SK-N-SH (cell line): Measurements from ENCODE around the gene SARDH. TPM values are rescaled to one million over a fixed set of nuclear protein-coding genes. Genes with fewer than 3 reads are reported as not detected.

ENCODE experiments used
- CTCF ChIA-PET: fragments of 300-600, 350-600 bp; formaldehyde crosslinking; extraction: SDS; loops from one replicate; lab custom pipeline; 2021; lab: Yijun Ruan, JAX
- POLR2A ChIA-PET: fragments of 350-600 bp; sonication (Branson Sonifier 250); formaldehyde crosslinking; extraction: SDS; loops from one replicate; lab custom pipeline; 2020; ENCODE audit warnings: antibody characterized with exemption, inconsistent platforms; lab: Yijun Ruan, JAX
- DNase-seq: peaks from one replicate; pipeline ENCODE4 v3.0.0; 2012
- H2AFZ ChIP-seq: fragments of 200-600 bp; sonication (generic); 2 replicates; pipeline ENCODE4 v1.8.1; 2016; ENCODE audit warnings: antibody characterized with exemption, mild to moderate bottlenecking, low read depth
- H3F3A ChIP-seq: fragments of 200-600 bp; sonication (generic); replicated peaks from 2 replicates; pipeline ENCODE3; 2016; ENCODE audit warnings: antibody characterized with exemption, mild to moderate bottlenecking; ENCODE audit not compliant: insufficient read depth
- H3K27ac ChIP-seq, 2 experiments: fragments of 200-500 bp in 1 of 2; fragments of 200-600 bp in 1 of 2; sonication (Bioruptor generic) in 1 of 2; sonication (generic), shearing (Covaris generic) in 1 of 2; 2 replicates each; pipeline versions ENCODE4 v1.5.1 to v1.6.1; 2014 to 2016; ENCODE audit warnings: low read depth in 2 of 2, inconsistent platforms in 1 of 2, low read length in 1 of 2, mild to moderate bottlenecking in 1 of 2, mixed read lengths in 1 of 2
- H3K27me3 ChIP-seq: fragments of 200-600 bp; sonication (generic), shearing (Covaris generic); 2 replicates; pipeline ENCODE4 v1.6.1; 2016; ENCODE audit warnings: mixed run types; ENCODE audit not compliant: insufficient read depth
- H3K36me3 ChIP-seq, 2 experiments: fragments of 200-500 bp in 1 of 2; fragments of 200-600 bp in 1 of 2; sonication (Bioruptor generic) in 1 of 2; sonication (generic) in 1 of 2; replicated peaks in 1 of 2; 2 replicates each; pipeline versions ENCODE3 to v1.5.1; 2014 to 2016; ENCODE audit warnings: low read length in 1 of 2, mild to moderate bottlenecking in 1 of 2; ENCODE audit not compliant: insufficient read depth in 2 of 2, control insufficient read depth in 1 of 2
- H3K4me1 ChIP-seq, 2 experiments: fragments of 200-500 bp in 1 of 2; fragments of 200-600 bp in 1 of 2; sonication (Bioruptor generic) in 1 of 2; sonication (generic), shearing (Covaris generic) in 1 of 2; 2 replicates each; pipeline versions ENCODE4 v1.5.1 to v1.6.1; 2014 to 2016; ENCODE audit warnings: low read depth in 1 of 2, low read length in 1 of 2, mixed run types in 1 of 2; ENCODE audit not compliant: insufficient read depth in 2 of 2, control insufficient read depth in 1 of 2
- H3K4me2 ChIP-seq: fragments of 200-600 bp; sonication (generic), shearing (Covaris generic); 2 replicates; pipeline ENCODE4 v1.6.1; 2017; ENCODE audit warnings: mixed run types
- H3K4me3 ChIP-seq, 2 experiments: fragments of 200-500 bp in 1 of 2; fragments of 200-600 bp in 1 of 2; sonication (Bioruptor generic) in 1 of 2; sonication (generic), shearing (Covaris generic) in 1 of 2; 2 replicates each; pipeline versions ENCODE4 v1.5.1 to v1.8.1; 2014 to 2016; ENCODE audit warnings: low read depth in 2 of 2, inconsistent platforms in 1 of 2, low read length in 1 of 2, mild to moderate bottlenecking in 1 of 2, mixed read lengths in 1 of 2, moderate library complexity in 1 of 2
- H3K79me2 ChIP-seq: fragments of 200-600 bp; sonication (generic); 2 replicates; pipeline ENCODE4 v1.8.1; 2017; ENCODE audit warnings: mild to moderate bottlenecking; ENCODE audit not compliant: insufficient read depth
- H3K9ac ChIP-seq: fragments of 200-600 bp; sonication (generic); 2 replicates; pipeline ENCODE4 v1.6.1; 2017; ENCODE audit warnings: mixed run types
- H3K9me2 ChIP-seq: fragments of 200-600 bp; sonication (generic); 2 replicates; pipeline ENCODE4 v1.6.1; 2017; ENCODE audit warnings: mixed run types
- H3K9me3 ChIP-seq: fragments of 200-600 bp; sonication (generic); 2 replicates; pipeline ENCODE4 v1.6.1; 2017; ENCODE audit warnings: mixed run types, mild to moderate bottlenecking, moderate library complexity
- H4K20me1 ChIP-seq: fragments of 200-600 bp; sonication (generic); 2 replicates; pipeline ENCODE4 v1.6.1; 2017; ENCODE audit warnings: mild to moderate bottlenecking, mixed run types; ENCODE audit not compliant: insufficient read depth
- CHD2 ChIP-seq: fragments of 150-350 bp; IDR thresholded peaks from 2 replicates; pipeline ENCODE4 v1.6.1; 2018; ENCODE audit warnings: low read length; ENCODE audit not compliant: partially characterized antibody
- EP300 ChIP-seq, 2 experiments: IDR thresholded peaks; 2 replicates each; pipeline versions ENCODE4 v1.4.0 to v1.6.1; 2012; ENCODE audit warnings: borderline replicate concordance in 1 of 2, low read depth in 1 of 2, low read length in 1 of 2
- FOSL2 ChIP-seq: IDR thresholded peaks from 2 replicates; pipeline ENCODE4 v1.4.0; 2012; ENCODE audit warnings: low read depth, mild to moderate bottlenecking, moderate library complexity, borderline replicate concordance
- FOXJ3 ChIP-seq: sonication (generic); formaldehyde crosslinking; IDR thresholded peaks from 2 replicates; pipeline ENCODE4 v1.5.1; 2020; ENCODE audit warnings: mild to moderate bottlenecking, missing genetic modification reagents
- FOXM1 ChIP-seq: IDR thresholded peaks from 2 replicates; pipeline ENCODE4 v1.4.0; 2012; ENCODE audit warnings: low read depth, mild to moderate bottlenecking
- GATA2 ChIP-seq: sonication (generic); formaldehyde crosslinking; IDR thresholded peaks from 2 replicates; pipeline ENCODE4 v1.5.0; 2020; ENCODE audit warnings: mild to moderate bottlenecking, missing genetic modification reagents
- IRF3 ChIP-seq: fragments of 150-350 bp; IDR thresholded peaks from 2 replicates; pipeline ENCODE4 v1.6.1; 2016; ENCODE audit warnings: mild to moderate bottlenecking, low read depth, low read length
- MAX ChIP-seq: IDR thresholded peaks from 2 replicates; pipeline ENCODE4 v1.4.0; 2012; ENCODE audit warnings: low read depth
- MEF2A ChIP-seq: IDR thresholded peaks from 2 replicates; pipeline ENCODE4 v1.4.0; 2012; ENCODE audit warnings: low read depth, borderline replicate concordance
- MXI1 ChIP-seq: IDR thresholded peaks from 2 replicates; pipeline ENCODE4 v1.6.1; 2012; ENCODE audit warnings: mild to moderate bottlenecking, low read depth, low read length, improper control_type of control experiment
- PBX3 ChIP-seq: IDR thresholded peaks from 2 replicates; pipeline ENCODE4; 2012
- RAD21 ChIP-seq: IDR thresholded peaks from 2 replicates; pipeline ENCODE4 v1.6.1; 2012; ENCODE audit warnings: mild to moderate bottlenecking, low read length
- RCOR1 ChIP-seq: fragments of 150-350 bp; IDR thresholded peaks from 2 replicates; pipeline ENCODE4 v1.6.1; 2017; ENCODE audit warnings: antibody characterized with exemption, low read length
- RFX5 ChIP-seq: IDR thresholded peaks from 2 replicates; pipeline ENCODE4 v1.6.1; 2012; ENCODE audit warnings: mild to moderate bottlenecking, improper control_type of control experiment, low read length
- SMC3 ChIP-seq: IDR thresholded peaks from 2 replicates; pipeline ENCODE4 v1.6.1; 2012; ENCODE audit warnings: low read depth, low read length, improper control_type of control experiment
- USF1 ChIP-seq: IDR thresholded peaks from 2 replicates; pipeline ENCODE4 v1.4.0; 2012; ENCODE audit warnings: low read depth, borderline replicate concordance
- WGBS: methylation state at CpG from one replicate; pipeline ENCODE4 v1.1.6; 2017; ENCODE audit warnings: low lambda C conversion rate; 5-methylcytosine and 5-hydroxymethylcytosine counted together
- polyA plus RNA-seq, 3 experiments: library from polyadenylated mRNA; depleted of rRNA; stranded (reverse); fragments of >200 nt; gene quantifications; 2 replicates each; pipeline ENCODE4 v1.2.3, GENCODE V29; 2012

SARDH gene
- polyA plus RNA-seq, 1 of the 3 experiments (the other 2 are of a cell fraction) = 5.9 TPM

GRCh38 chr9:133633681-133634080 is 104.5 kb downstream of the SARDH start:
- H3K9me3 ChIP-seq = no peaks in the 10 kb centered on the region
- POLR2A ChIA-PET = interaction anchor here (0.7 to 16.4 kb wide), 9 partner anchors 9 to 128 kb away, joined by 3 to 261 read pairs (median 5); partner anchors contain the start of genes ADAMTSL2 and FAM163B
- TF ChIP-seq USF1 (no peak), EP300 (IDR thresholded peaks at IDR 0.05; ENCODE audit: borderline replicate concordance in 1 of 2, low read depth in 1 of 2, low read length in 1 of 2) (no peak), MAX (no peak), PBX3 (no peak), GATA2 (peak; percentile 45; the same call in 1 of the 2 replicates)
- TF ChIP-seq, all 33 proteins: peak for 1
- 51% methylated on average over 8 of the region's 8 CpGs for WGBS
- peaks cover 0 to 4% of the 10 kb centered on the region in 2 experiments for H3K36me3 ChIP-seq
- peaks cover 34% of the 10 kb centered on the region for H3K27me3 ChIP-seq
- no peaks in the 10 kb centered on the region for H3F3A ChIP-seq
- no peak overlapping the region for H3K4me2 ChIP-seq
- no peak overlapping the region for H2AFZ ChIP-seq
- CTCF ChIA-PET = interaction anchor here (0.7 to 2.6 kb wide), 11 partner anchors 9 to 109 kb away, joined by 3 to 13 read pairs (median 5); partner anchors contain the start of genes ADAMTSL2 and FAM163B
- no peak for DNase-seq
- H3K27ac ChIP-seq = peak overlapping the region in 1 of 2 experiments; percentile 100; a peak in 2 of 4 replicates
- no peaks in the 10 kb centered on the region for H3K9me2 ChIP-seq
- H3K9ac ChIP-seq = no peak overlapping the region
- H3K79me2 ChIP-seq = no peaks in the 10 kb centered on the region
- H3K4me3 ChIP-seq = no peak overlapping the region
- H3K4me1 ChIP-seq = peaks cover 0 to 70% of the 10 kb centered on the region in 2 experiments; a peak in 2 of 4 replicates
- no peaks in the 10 kb centered on the region for H4K20me1 ChIP-seq

GRCh38 chr9:133632806-133633680 is 105.1 kb downstream of the SARDH start:
- H3K4me3 ChIP-seq = no peak overlapping the region
- H3K9me2 ChIP-seq = no peaks in the 10 kb centered on the region
- H3K79me2 ChIP-seq = no peaks in the 10 kb centered on the region
- peak; percentile 73 for TF ChIP-seq FOXJ3 (CRISPR knock-in tag)
- peak; percentile 43; the same call in 1 of the 2 replicates for TF ChIP-seq RAD21
- no peak for TF ChIP-seq IRF3
- peak; percentile 69 for TF ChIP-seq GATA2
- TF ChIP-seq RFX5 = peak; percentile 8; the same call in 1 of the 2 replicates
- 0 out of 4 replicates have a peak, but pooled peaks of 1 of the 2 experiments have one; percentile 55 for TF ChIP-seq EP300 (IDR thresholded peaks at IDR 0.05; ENCODE audit: borderline replicate concordance in 1 of 2, low read depth in 1 of 2, low read length in 1 of 2)
- no peak for TF ChIP-seq FOSL2
- TF ChIP-seq SMC3 = peak; percentile 12; the same call in 1 of the 2 replicates
- peak; percentile 80 for TF ChIP-seq MXI1
- peak; percentile 31 for TF ChIP-seq CHD2
- no peak for TF ChIP-seq FOXM1
- no peak for TF ChIP-seq MEF2A
- TF ChIP-seq RCOR1 = peak; percentile 47
- CTCF ChIA-PET = interaction anchor here (0.6 to 2.6 kb wide), 13 partner anchors 9 to 110 kb away, joined by 3 to 13 read pairs (median 5); partner anchors contain the start of genes ADAMTSL2 and FAM163B
- no peak overlapping the region for H3K4me2 ChIP-seq
- H3K9ac ChIP-seq = no peak overlapping the region
- POLR2A ChIA-PET = interaction anchor here (0.7 to 16.4 kb wide), 13 partner anchors 9 to 127 kb away, joined by 3 to 261 read pairs (median 5); partner anchors contain the start of genes ADAMTSL2 and FAM163B
- no peaks in the 10 kb centered on the region for H3F3A ChIP-seq
- DNase-seq = peak; percentile 87
- H3K4me1 ChIP-seq = peaks cover 0 to 75% of the 10 kb centered on the region in 2 experiments; a peak in 2 of 4 replicates
- peaks cover 28% of the 10 kb centered on the region for H3K27me3 ChIP-seq
- peaks cover 0 to under 1% of the 10 kb centered on the region in 2 experiments for H3K36me3 ChIP-seq
- peak overlapping the region in 1 of 2 experiments; percentile 100; a peak in 2 of 4 replicates for H3K27ac ChIP-seq
- 56% methylated on average over 17 of the region's 27 CpGs for whole genome bisulfite sequencing
- H2AFZ ChIP-seq = no peak overlapping the region
- H3K9me3 ChIP-seq = no peaks in the 10 kb centered on the region
- H4K20me1 ChIP-seq = no peaks in the 10 kb centered on the region
